HEK293 (cell line): ENCODE data around the gene UHMK1.

Source experiments
- CTCF ChIA-PET: fragments of 350-600 bp; formaldehyde crosslinking; extraction: SDS; loops from one replicate; lab custom pipeline; 2021; ENCODE audit warnings: antibody characterized with exemption; lab: Yijun Ruan, JAX
- POLR2A ChIA-PET: fragments of 300-600 bp; formaldehyde crosslinking; extraction: SDS; loops from one replicate; lab custom pipeline; 2020; ENCODE audit warnings: antibody characterized with exemption, inconsistent platforms; lab: Yijun Ruan, JAX
- H3K27ac ChIP-seq: fragments of 200-500 bp; sonication (Bioruptor generic); 2 replicates; pipeline ENCODE4 v1.5.1; 2014; ENCODE audit warnings: low read depth, low read length, control low read depth, inconsistent platforms; ENCODE audit errors: extremely low read depth
- H3K36me3 ChIP-seq, 2 experiments: fragments of 200-500 bp in 1 of 2; sonication (Bioruptor generic) in 1 of 2; 1 replicate in 1 of 2; 2 replicates in 1 of 2; pipeline ENCODE4 v1.5.1; 2014 to 2017; ENCODE audit warnings: inconsistent platforms in 2 of 2, low read length in 2 of 2; ENCODE audit not compliant: control insufficient read depth in 2 of 2, insufficient read depth in 1 of 2
- H3K4me1 ChIP-seq: fragments of 200-500 bp; sonication (Bioruptor generic); 2 replicates; pipeline ENCODE4 v1.5.1; 2014; ENCODE audit warnings: mild to moderate bottlenecking, low read length, inconsistent platforms; ENCODE audit not compliant: control insufficient read depth, insufficient read depth
- H3K4me3 ChIP-seq: 2 replicates; pipeline ENCODE4 v1.5.1; 2011; ENCODE audit warnings: low read depth, mild to moderate bottlenecking, control low read depth, low read length, moderate library complexity
- H3K9me3 ChIP-seq: fragments of 200-500 bp; sonication (Bioruptor generic); 2 replicates; pipeline ENCODE4 v1.5.1; 2014; ENCODE audit warnings: low read depth, low read length, inconsistent platforms; ENCODE audit not compliant: control insufficient read depth, insufficient read depth
- BCL11A ChIP-seq: fragments of 450-650 bp; formaldehyde crosslinking; IDR thresholded peaks from 2 replicates; pipeline ENCODE4 v1.5.1; 2016; ENCODE audit warnings: low read depth, missing biosample characterization, missing genetic modification characterization
- BCL11B ChIP-seq: fragments of 450-650 bp; formaldehyde crosslinking; IDR thresholded peaks from 2 replicates; pipeline ENCODE4 v1.5.1; 2016; ENCODE audit warnings: low read depth, missing biosample characterization, missing genetic modification characterization
- HIC1 ChIP-seq: fragments of 450-650 bp; formaldehyde crosslinking; IDR thresholded peaks from 2 replicates; pipeline ENCODE4 v1.5.1; 2016; ENCODE audit warnings: missing biosample characterization, missing genetic modification characterization
- HOXC10 ChIP-seq: sonication (generic); formaldehyde crosslinking; IDR thresholded peaks from 2 replicates; pipeline ENCODE4 v1.8.1; 2023; ENCODE audit warnings: mild to moderate bottlenecking, missing genetic modification reagents
- KLF9 ChIP-seq: fragments of 450-650 bp; formaldehyde crosslinking; IDR thresholded peaks from 2 replicates; pipeline ENCODE4 v1.5.1; 2016; ENCODE audit warnings: missing biosample characterization, missing genetic modification characterization, low read depth
- MEIS1 ChIP-seq: sonication (generic); formaldehyde crosslinking; IDR thresholded peaks from 2 replicates; pipeline ENCODE4 v1.8.1; 2022; ENCODE audit warnings: missing genetic modification reagents, mild to moderate bottlenecking, borderline replicate concordance
- PBX3 ChIP-seq: sonication (generic); formaldehyde crosslinking; IDR thresholded peaks from 2 replicates; pipeline ENCODE4 v1.8.1; 2022; ENCODE audit warnings: mild to moderate bottlenecking, moderate library complexity, missing genetic modification reagents
- PRDM1 ChIP-seq: fragments of 450-650 bp; formaldehyde crosslinking; IDR thresholded peaks from 2 replicates; pipeline ENCODE4; 2016; ENCODE audit warnings: missing biosample characterization, missing genetic modification characterization
- REST ChIP-seq: fragments of 450-650 bp; formaldehyde crosslinking; IDR thresholded peaks from 2 replicates; pipeline ENCODE4 v1.5.1; 2016; ENCODE audit warnings: missing biosample characterization, missing genetic modification characterization
- SCRT2 ChIP-seq: fragments of 450-650 bp; formaldehyde crosslinking; IDR thresholded peaks from 2 replicates; pipeline ENCODE4 v1.5.1; 2016; ENCODE audit warnings: missing biosample characterization, missing genetic modification characterization
- SETDB1 ChIP-seq: IDR thresholded peaks from one replicate; pipeline ENCODE4 v1.6.1; 2017; ENCODE audit warnings: mild to moderate bottlenecking, low read length, moderate library complexity, mixed read lengths; ENCODE audit not compliant: insufficient read length
- SP2 ChIP-seq: fragments of 450-650 bp; formaldehyde crosslinking; IDR thresholded peaks from 2 replicates; pipeline ENCODE4 v1.5.1; 2016; ENCODE audit warnings: missing biosample characterization, missing genetic modification characterization
- WT1 ChIP-seq: fragments of 450-650 bp; formaldehyde crosslinking; IDR thresholded peaks from 2 replicates; pipeline ENCODE4 v1.5.1; 2016; ENCODE audit warnings: missing biosample characterization, missing genetic modification characterization
- ZFHX2 ChIP-seq: fragments of 450-650 bp; formaldehyde crosslinking; conservative IDR thresholded peaks from 2 replicates; pipeline ENCODE4 v1.5.1; 2016; ENCODE audit warnings: missing biosample characterization, missing genetic modification characterization
- ZFP69B ChIP-seq: fragments of 450-650 bp; formaldehyde crosslinking; IDR thresholded peaks from 2 replicates; pipeline ENCODE4 v1.5.1; 2016; ENCODE audit warnings: missing biosample characterization, missing genetic modification characterization
- ZNF157 ChIP-seq: fragments of 450-650 bp; formaldehyde crosslinking; IDR thresholded peaks from 2 replicates; pipeline ENCODE4 v1.5.1; 2016; ENCODE audit warnings: missing biosample characterization, missing genetic modification characterization
- ZNF221 ChIP-seq: fragments of 450-650 bp; formaldehyde crosslinking; IDR thresholded peaks from 2 replicates; pipeline ENCODE4 v1.5.1; 2017; ENCODE audit warnings: missing biosample characterization, missing genetic modification characterization, borderline replicate concordance
- ZNF311 ChIP-seq: fragments of 450-650 bp; formaldehyde crosslinking; IDR thresholded peaks from 2 replicates; pipeline ENCODE4 v1.5.1; 2017; ENCODE audit warnings: missing biosample characterization, missing genetic modification characterization, borderline replicate concordance
- ZNF362 ChIP-seq: fragments of 450-650 bp; formaldehyde crosslinking; IDR thresholded peaks from 2 replicates; pipeline ENCODE4 v1.5.1; 2016; ENCODE audit warnings: missing biosample characterization, missing genetic modification characterization
- ZNF366 ChIP-seq: fragments of 450-650 bp; formaldehyde crosslinking; conservative IDR thresholded peaks from 2 replicates; pipeline ENCODE4 v1.5.1; 2016; ENCODE audit warnings: missing biosample characterization, missing genetic modification characterization
- ZNF501 ChIP-seq: fragments of 450-650 bp; formaldehyde crosslinking; IDR thresholded peaks from 2 replicates; pipeline ENCODE4 v1.5.1; 2016; ENCODE audit warnings: missing biosample characterization, missing genetic modification characterization
- ZNF571 ChIP-seq: fragments of 450-650 bp; formaldehyde crosslinking; IDR thresholded peaks from 2 replicates; pipeline ENCODE4 v1.5.0; 2017; ENCODE audit warnings: missing biosample characterization, missing genetic modification characterization
- ZNF639 ChIP-seq: fragments of 450-650 bp; formaldehyde crosslinking; IDR thresholded peaks from 2 replicates; pipeline ENCODE4 v1.5.1; 2016; ENCODE audit warnings: missing biosample characterization, missing genetic modification characterization
- ZNF747 ChIP-seq: fragments of 450-650 bp; formaldehyde crosslinking; IDR thresholded peaks from 2 replicates; pipeline ENCODE4 v1.5.1; 2016; ENCODE audit warnings: missing biosample characterization, missing genetic modification characterization
- ZNF791 ChIP-seq: fragments of 450-650 bp; formaldehyde crosslinking; IDR thresholded peaks from 2 replicates; pipeline ENCODE4 v1.5.1; 2016; ENCODE audit warnings: missing biosample characterization, missing genetic modification characterization
- ZNF843 ChIP-seq: fragments of 450-650 bp; formaldehyde crosslinking; IDR thresholded peaks from 2 replicates; pipeline ENCODE4 v1.5.1; 2016; ENCODE audit warnings: missing biosample characterization, missing genetic modification characterization
- ZSCAN16 ChIP-seq: fragments of 450-650 bp; formaldehyde crosslinking; IDR thresholded peaks from 2 replicates; pipeline ENCODE4 v1.5.1; 2016; ENCODE audit warnings: missing biosample characterization, missing genetic modification characterization

Gene UHMK1

GRCh38 chr1:162554258-162554657 lies 56.6 kb downstream of the UHMK1 start:
- ChIA-PET POLR2A (no interaction called here), CTCF (no interaction called here)
- Histone ChIP-seq H3K4me1 (no peaks in the 10 kb centered on the region), H3K27ac (no peak overlapping the region), H3K36me3 (no peaks in the 10 kb centered on the region), H3K9me3 (no peaks in the 10 kb centered on the region)
- TF ChIP-seq BCL11B (tag by site-specific recombination) (no peak), ZNF639 (tag by site-specific recombination) (no peak), HIC1 (tag by site-specific recombination) (no peak), BCL11A (tag by site-specific recombination) (no peak), PRDM1 (tag by site-specific recombination) (no peak), ZNF747 (no peak), HOXC10 (CRISPR knock-in tag) (no peak), ZNF362 (no peak), SP2 (tag by site-specific recombination) (no peak), ZNF311 (no peak), ZNF221 (tag by site-specific recombination) (no peak), ZNF501 (tag by site-specific recombination) (no peak), ZFP69B (no peak), KLF9 (no peak), ZNF571 (tag by site-specific recombination) (no peak), ZNF791 (tag by site-specific recombination) (no peak), ZNF157 (tag by site-specific recombination) (no peak)
- TF ChIP-seq, all 188 proteins: peak for 0
- no peak overlapping the region for H3K4me3 ChIP-seq

- ChIA-PET POLR2A (no interaction called here), CTCF (interaction anchor here (1.1 kb wide), 1 partner anchor 10 kb away, joined by 3 read pairs; no protein-coding TSS in a partner anchor)
- no peak overlapping the region for H3K27ac ChIP-seq
- H3K9me3 ChIP-seq: no peaks in the 10 kb centered on the region
- H3K36me3 ChIP-seq: no peaks in the 10 kb centered on the region
- no peak overlapping the region for H3K4me3 ChIP-seq
- no peaks in the 10 kb centered on the region for H3K4me1 ChIP-seq
- no peak for TF ChIP-seq SETDB1
- TF ChIP-seq BCL11B (tag by site-specific recombination): no peak
- TF ChIP-seq PBX3 (CRISPR knock-in tag): no peak
- no peak for TF ChIP-seq WT1 (tag by site-specific recombination)
- TF ChIP-seq SCRT2 (tag by site-specific recombination): no peak
- TF ChIP-seq ZSCAN16 (tag by site-specific recombination): no peak
- no peak for TF ChIP-seq ZNF843
- no peak for TF ChIP-seq MEIS1 (CRISPR knock-in tag)
- TF ChIP-seq ZNF366 (tag by site-specific recombination): no peak
- no peak for TF ChIP-seq ZFHX2 (tag by site-specific recombination)
- no peak for TF ChIP-seq REST (tag by site-specific recombination)
Observed at GRCh38 chr1:162557536-162557935, 59.9 kb downstream of the UHMK1 start.
